ENCODE results near the gene KCNK6.

GRCh38 chr19:38367041-38367440 is 47.4 kb downstream of the KCNK6 start:
- no peak for TF ChIP-seq CTCF (IDR thresholded peaks at IDR 0.05)
- no peak for TF ChIP-seq POLR2A (IDR thresholded peaks at IDR 0.05)

All from body of pancreas (tissue), 4 donors.